Panc1 (cell line): ENCODE measurements around the gene COL4A4.

ENCODE experiments used
- CTCF ChIP-seq: fragments of 450-650 bp; IDR thresholded peaks from 2 replicates; pipeline ENCODE4 v1.5.1; 2017; ENCODE audit warnings: mild to moderate bottlenecking
- POLR2AphosphoS5 ChIP-seq: IDR thresholded peaks from 2 replicates; pipeline ENCODE4 v1.6.1; 2012; ENCODE audit warnings: mild to moderate bottlenecking, low read depth, low read length, moderate library complexity

GRCh38 chr2:227103583-227103982 is 60.4 kb downstream of the COL4A4 start:
- TF ChIP-seq CTCF: no peak
- TF ChIP-seq POLR2AphosphoS5: no peak
